ENCODE measurements around the gene MMP23B. TPM values are rescaled to one million over a fixed set of nuclear protein-coding genes. Genes with fewer than 3 reads are reported as not detected.
A peak's percentile ranks its signal among the peaks of the same experiment; 100 is the strongest.

MMP23B gene
- total and polyA plus RNA-seq, 8 donors, result 5.5 to 111 (median 15.7) TPM

- Histone ChIP-seq H3K27ac (no peak overlapping the region), H3K4me1 (peaks cover 27 to 72% (median 58%) of the 10 kb centered on the region in 4 donors), H3K36me3 (peaks cover 0 to 20% (median 11%) of the 10 kb centered on the region in 4 donors), H3K27me3 (no peaks in the 10 kb centered on the region), H3K9me3 (no peaks in the 10 kb centered on the region), H3K4me3 (no peak overlapping the region)
- WGBS, 5 donors, result 91 to 98% (median 93%) methylated on average over 4 to 6 of the region's 6 CpGs
- DNase-seq, result no peak
- no peak for TF ChIP-seq POLR2A (IDR thresholded peaks at IDR 0.05)
- no peak for TF ChIP-seq POLR2AphosphoS5 (IDR thresholded peaks at IDR 0.05)
- no peak for TF ChIP-seq EP300 (IDR thresholded peaks at IDR 0.05)
- TF ChIP-seq CTCF (IDR thresholded peaks at IDR 0.05), result no peak
- intact Hi-C loops (cut with DNase I; ENCODE audit: low total_unique reads), result no loop called here
Observed at GRCh38 chr1:1617925-1618324, 14.0 kb upstream of the MMP23B start.

- Histone ChIP-seq H3K4me3 (no peak overlapping the region), H3K27ac (no peak overlapping the region), H3K27me3 (no peaks in the 10 kb centered on the region), H3K4me1 (peaks cover 27 to 74% (median 60%) of the 10 kb centered on the region in 4 donors), H3K36me3 (peaks cover 0 to 23% (median 12%) of the 10 kb centered on the region in 4 donors), H3K9me3 (no peaks in the 10 kb centered on the region)
- DNase-seq, result peak in 1 of 2 donors; percentile 3
- intact Hi-C loops (cut with DNase I; ENCODE audit: low total_unique reads), result no loop called here
- TF ChIP-seq POLR2AphosphoS5 (IDR thresholded peaks at IDR 0.05), result no peak
- 90 to 98% (median 97%) methylated on average over 6 to 9 of the region's 9 CpGs for WGBS, 5 donors
Observed at GRCh38 chr1:1618396-1619068, 13.4 kb upstream of the MMP23B start.

- Histone ChIP-seq H3K27ac (no peak overlapping the region), H3K27me3 (no peaks in the 10 kb centered on the region), H3K36me3 (peaks cover 0 to 34% (median 25%) of the 10 kb centered on the region in 4 donors), H3K9me3 (no peaks in the 10 kb centered on the region), H3K4me1 (peaks cover 15 to 60% (median 46%) of the 10 kb centered on the region in 4 donors), H3K4me3 (no peak overlapping the region)
- WGBS, 5 donors, result 70 to 80% (median 79%) methylated on average over 8 to 14 of the region's 14 CpGs
- no peak for DNase-seq
- intact Hi-C loops (cut with DNase I; ENCODE audit: low total_unique reads), result no loop called here
- no peak for TF ChIP-seq EP300 (IDR thresholded peaks at IDR 0.05)
- TF ChIP-seq CTCF (IDR thresholded peaks at IDR 0.05), result no peak
- no peak for TF ChIP-seq POLR2A (IDR thresholded peaks at IDR 0.05)
- no peak for TF ChIP-seq POLR2AphosphoS5 (IDR thresholded peaks at IDR 0.05)
Observed at GRCh38 chr1:1619917-1620361, 12.0 kb upstream of the MMP23B start.

- Histone ChIP-seq H3K36me3 (peaks cover 0 to 40% (median 31%) of the 10 kb centered on the region in 4 donors), H3K4me3 (no peak overlapping the region), H3K9me3 (no peaks in the 10 kb centered on the region), H3K27me3 (no peaks in the 10 kb centered on the region), H3K4me1 (peaks cover 15 to 59% (median 46%) of the 10 kb centered on the region in 4 donors), H3K27ac (peak overlapping the region in 1 of 5 donors; percentile 24)
- intact Hi-C loops (cut with DNase I; ENCODE audit: low total_unique reads), result no loop called here
- DNase-seq, result peak in 1 of 2 donors; percentile 8
- 86 to 92% (median 90%) methylated on average over 13 to 16 of the region's 16 CpGs for WGBS, 5 donors
- TF ChIP-seq CTCF (IDR thresholded peaks at IDR 0.05) (no peak), POLR2AphosphoS5 (IDR thresholded peaks at IDR 0.05) (no peak)
Observed at GRCh38 chr1:1620433-1621139, 11.4 kb upstream of the MMP23B start.

Measured in stomach (tissue), 9 donors.